ENCODE results near the gene ITPRIP. TPM values are rescaled to one million over a fixed set of nuclear protein-coding genes. Genes with fewer than 3 reads are reported as not detected.

ITPRIP gene
- total RNA-seq, 1 donor from 2014 or later = 19.8 TPM

- no peak overlapping the region for H3K4me3 Mint-ChIP-seq (ENCODE audit: unreplicated experiment)
- no peaks in the 10 kb centered on the region for H3K36me3 Mint-ChIP-seq (ENCODE audit: unreplicated experiment)
- H3K27ac Mint-ChIP-seq (ENCODE audit: unreplicated experiment) = no peak overlapping the region
- no peak for DNase-seq
- H3K27me3 Mint-ChIP-seq (ENCODE audit: unreplicated experiment) = no peaks in the 10 kb centered on the region
- no peaks in the 10 kb centered on the region for H3K9me3 Mint-ChIP-seq (ENCODE audit: unreplicated experiment)
- TF ChIP-seq, protein P1, sequence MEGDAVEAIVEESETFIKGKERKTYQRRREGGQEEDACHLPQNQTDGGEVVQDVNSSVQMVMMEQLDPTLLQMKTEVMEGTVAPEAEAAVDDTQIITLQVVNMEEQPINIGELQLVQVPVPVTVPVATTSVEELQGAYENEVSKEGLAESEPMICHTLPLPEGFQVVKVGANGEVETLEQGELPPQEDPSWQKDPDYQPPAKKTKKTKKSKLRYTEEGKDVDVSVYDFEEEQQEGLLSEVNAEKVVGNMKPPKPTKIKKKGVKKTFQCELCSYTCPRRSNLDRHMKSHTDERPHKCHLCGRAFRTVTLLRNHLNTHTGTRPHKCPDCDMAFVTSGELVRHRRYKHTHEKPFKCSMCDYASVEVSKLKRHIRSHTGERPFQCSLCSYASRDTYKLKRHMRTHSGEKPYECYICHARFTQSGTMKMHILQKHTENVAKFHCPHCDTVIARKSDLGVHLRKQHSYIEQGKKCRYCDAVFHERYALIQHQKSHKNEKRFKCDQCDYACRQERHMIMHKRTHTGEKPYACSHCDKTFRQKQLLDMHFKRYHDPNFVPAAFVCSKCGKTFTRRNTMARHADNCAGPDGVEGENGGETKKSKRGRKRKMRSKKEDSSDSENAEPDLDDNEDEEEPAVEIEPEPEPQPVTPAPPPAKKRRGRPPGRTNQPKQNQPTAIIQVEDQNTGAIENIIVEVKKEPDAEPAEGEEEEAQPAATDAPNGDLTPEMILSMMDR (IDR thresholded peaks at IDR 0.05; ENCODE audit: partially characterized antibody, unreplicated experiment) = no peak
- H3K4me1 Mint-ChIP-seq (ENCODE audit: low read depth, unreplicated experiment) = no peaks in the 10 kb centered on the region
These were observed 62.1 kb downstream of the ITPRIP start for GRCh38 chr10:104276192-104276591.

DNA sequence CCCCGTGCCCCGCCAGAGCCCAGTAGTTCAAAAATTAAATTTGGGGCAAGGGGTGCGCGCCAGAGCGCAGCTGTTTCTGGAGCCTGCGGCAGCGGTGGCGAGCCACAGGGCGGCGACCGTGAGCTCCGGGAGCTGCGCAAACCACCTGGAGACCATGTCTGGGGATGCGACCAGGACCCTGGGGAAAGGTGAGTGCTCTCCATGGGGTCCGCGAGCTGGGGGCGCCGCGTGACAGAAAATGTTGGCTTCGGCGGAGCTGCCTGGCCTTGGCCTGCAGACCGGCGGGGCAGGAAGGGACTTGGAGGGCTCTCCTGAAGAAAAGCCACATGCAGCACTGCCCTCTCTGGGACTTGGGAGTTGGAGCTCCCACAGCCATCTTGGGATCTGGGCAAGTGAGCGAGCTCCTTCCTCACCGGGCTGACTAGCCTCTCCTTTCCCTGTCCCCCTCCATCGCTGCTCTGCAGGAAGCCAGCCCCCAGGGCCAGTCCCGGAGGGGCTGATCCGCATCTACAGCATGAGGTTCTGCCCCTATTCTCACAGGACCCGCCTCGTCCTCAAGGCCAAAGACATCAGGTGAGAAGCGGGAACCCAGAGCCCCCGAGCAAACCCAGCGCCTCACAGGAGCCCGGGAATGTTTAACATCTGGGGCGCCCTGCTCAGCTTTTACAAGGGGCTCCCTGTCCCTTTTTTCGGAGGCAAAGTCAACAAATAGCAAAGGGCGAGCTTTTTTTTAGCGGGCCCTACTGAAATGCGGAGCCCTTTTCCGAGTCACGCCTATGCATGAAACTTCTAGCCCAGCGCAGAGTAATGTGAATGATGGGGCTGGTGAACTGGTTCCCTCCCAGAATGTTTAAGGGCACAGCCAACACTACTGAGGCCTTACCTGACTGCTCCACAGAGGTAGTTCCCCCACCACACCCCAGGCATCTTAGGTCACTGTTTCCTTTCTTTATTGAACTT lies 63.2 kb downstream of the ITPRIP start:
- H3K36me3 Mint-ChIP-seq (ENCODE audit: unreplicated experiment) = no peaks in the 10 kb centered on the region
- TF ChIP-seq, protein P1 (IDR thresholded peaks at IDR 0.05; ENCODE audit: partially characterized antibody, unreplicated experiment) = peak; percentile 77
- peak overlapping the region; percentile 71 for H3K4me3 Mint-ChIP-seq (ENCODE audit: unreplicated experiment)
- H3K9me3 Mint-ChIP-seq (ENCODE audit: unreplicated experiment) = no peaks in the 10 kb centered on the region
- H3K27ac Mint-ChIP-seq (ENCODE audit: unreplicated experiment) = no peak overlapping the region
- H3K27me3 Mint-ChIP-seq (ENCODE audit: unreplicated experiment) = no peaks in the 10 kb centered on the region
- DNase-seq = peak; percentile 61
- no peaks in the 10 kb centered on the region for H3K4me1 Mint-ChIP-seq (ENCODE audit: low read depth, unreplicated experiment)

GRCh38 chr10:104273899-104274575 lies 64.2 kb downstream of the ITPRIP start:
- no peak overlapping the region for H3K27ac Mint-ChIP-seq (ENCODE audit: unreplicated experiment)

DNA sequence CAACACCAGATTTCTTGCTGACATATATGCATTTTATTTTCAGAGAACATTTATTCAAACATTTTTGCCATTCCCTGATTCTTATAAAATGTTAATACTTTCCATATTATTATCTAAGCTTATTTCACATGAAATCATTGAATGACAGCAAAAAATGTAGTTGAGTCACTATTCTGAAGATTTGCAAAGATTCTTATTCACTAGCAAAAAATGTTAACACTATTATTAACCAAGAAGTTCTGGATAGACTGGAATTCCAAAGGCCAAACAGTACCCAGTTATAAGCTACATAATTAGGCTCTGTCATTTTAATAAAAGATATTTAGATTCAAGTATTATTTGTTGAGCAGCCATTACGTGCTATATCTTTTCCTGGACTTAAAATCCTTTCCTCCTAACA lies 65.0 kb downstream of the ITPRIP start:
- no peak for DNase-seq
- TF ChIP-seq, protein P1 (IDR thresholded peaks at IDR 0.05; ENCODE audit: partially characterized antibody, unreplicated experiment) = no peak
- Mint-ChIP-seq H3K4me1 (ENCODE audit: low read depth, unreplicated experiment) (no peaks in the 10 kb centered on the region), H3K27ac (ENCODE audit: unreplicated experiment) (no peak overlapping the region), H3K9me3 (ENCODE audit: unreplicated experiment) (no peaks in the 10 kb centered on the region), H3K27me3 (ENCODE audit: unreplicated experiment) (no peaks in the 10 kb centered on the region), H3K36me3 (ENCODE audit: unreplicated experiment) (no peaks in the 10 kb centered on the region), H3K4me3 (ENCODE audit: unreplicated experiment) (no peak overlapping the region)

More at GRCh38 chr10:104273899-104274575, 64.2 kb downstream of the ITPRIP start:
- H3K27me3 Mint-ChIP-seq (ENCODE audit: unreplicated experiment) = no peaks in the 10 kb centered on the region
- peak overlapping the region; percentile 71 for H3K4me3 Mint-ChIP-seq (ENCODE audit: unreplicated experiment)
- TF ChIP-seq, protein P1 (IDR thresholded peaks at IDR 0.05; ENCODE audit: partially characterized antibody, unreplicated experiment) = no peak
- H3K9me3 Mint-ChIP-seq (ENCODE audit: unreplicated experiment) = no peaks in the 10 kb centered on the region
- no peak for DNase-seq
- no peaks in the 10 kb centered on the region for H3K36me3 Mint-ChIP-seq (ENCODE audit: unreplicated experiment)
- H3K4me1 Mint-ChIP-seq (ENCODE audit: low read depth, unreplicated experiment) = no peaks in the 10 kb centered on the region

Measured in glutamatergic neuron (in vitro differentiated cells).